HepG2 (cell line): ENCODE results near the gene CHDH. TPM values are rescaled to one million over a fixed set of nuclear protein-coding genes. Genes with fewer than 3 reads are reported as not detected.

Source experiments
- ARID4A ChIP-seq: sonication (generic); formaldehyde crosslinking; IDR thresholded peaks from 2 replicates; pipeline ENCODE4 v1.5.0; 2020; ENCODE audit warnings: mild to moderate bottlenecking, missing genetic modification reagents, borderline replicate concordance
- ESRRA ChIP-seq: sonication (generic); formaldehyde crosslinking; IDR thresholded peaks from 2 replicates; pipeline ENCODE4 v1.5.1; 2020; ENCODE audit warnings: mild to moderate bottlenecking, low read depth, missing genetic modification reagents
- HNF4A ChIP-seq: sonication (generic); formaldehyde crosslinking; IDR thresholded peaks from 2 replicates; pipeline ENCODE4 v1.4.0; 2020; ENCODE audit warnings: missing genetic modification reagents
- HNRNPH1 ChIP-seq: fragments of 200-400 bp; formaldehyde crosslinking; optimal IDR thresholded peaks from 2 replicates; pipeline ENCODE3; 2017; ENCODE audit warnings: mild to moderate bottlenecking, low read depth, low read length
- MAZ ChIP-seq, 2 experiments: sonication (generic) in 1 of 2; formaldehyde crosslinking in 1 of 2; IDR thresholded peaks; 2 replicates each; pipeline versions ENCODE4 v1.5.0 to v1.6.1; 2012 to 2020; ENCODE audit warnings: low read depth in 2 of 2, mild to moderate bottlenecking in 2 of 2, borderline replicate concordance in 1 of 2, improper control_type of control experiment in 1 of 2, low read length in 1 of 2, missing genetic modification reagents in 1 of 2, moderate library complexity in 1 of 2
- RBM39 ChIP-seq: fragments of 200-400 bp; formaldehyde crosslinking; IDR thresholded peaks from one replicate; pipeline ENCODE4 v1.6.1; 2018; ENCODE audit warnings: antibody characterized with exemption, mild to moderate bottlenecking, low read depth, low read length; ENCODE audit not compliant: poor library complexity, severe bottlenecking
- RCOR2 ChIP-seq: IDR thresholded peaks from 2 replicates; pipeline ENCODE4 v1.6.1; 2016; ENCODE audit warnings: missing biosample characterization, missing genetic modification reagents
- SKI ChIP-seq: fragments of 450-650 bp; IDR thresholded peaks from one replicate; pipeline ENCODE4 v1.6.1; 2018; ENCODE audit warnings: mild to moderate bottlenecking; ENCODE audit not compliant: partially characterized antibody
- SOX6 ChIP-seq, 2 experiments: fragments of 450-650 bp in 1 of 2; sonication (generic) in 1 of 2; formaldehyde crosslinking in 1 of 2; IDR thresholded peaks; 2 replicates each; pipeline versions ENCODE4 v1.4.0 to v1.6.1; 2017 to 2020; ENCODE audit warnings: antibody characterized with exemption in 1 of 2, mild to moderate bottlenecking in 1 of 2, missing genetic modification reagents in 1 of 2
- TBL1XR1 ChIP-seq: fragments of 150-350 bp; IDR thresholded peaks from 2 replicates; pipeline ENCODE4 v1.6.1; 2014; ENCODE audit warnings: borderline replicate concordance, low read length; ENCODE audit not compliant: partially characterized antibody
- TOPORS ChIP-seq: sonication (generic); formaldehyde crosslinking; IDR thresholded peaks from 2 replicates; pipeline ENCODE4 v1.8.0; 2023; ENCODE audit warnings: mild to moderate bottlenecking, missing genetic modification reagents
- ZBTB7A ChIP-seq: sonication (generic); formaldehyde crosslinking; IDR thresholded peaks from 2 replicates; pipeline ENCODE4 v1.8.0; 2022; ENCODE audit warnings: mild to moderate bottlenecking, missing genetic modification reagents
- ZNF609 ChIP-seq: sonication (generic); formaldehyde crosslinking; IDR thresholded peaks from 2 replicates; pipeline ENCODE4 v1.4.0; 2020; ENCODE audit warnings: mild to moderate bottlenecking, missing genetic modification reagents, borderline replicate concordance
- ZNF780A ChIP-seq: sonication (generic); formaldehyde crosslinking; IDR thresholded peaks from 2 replicates; pipeline ENCODE4 v1.8.0; 2022; ENCODE audit warnings: mild to moderate bottlenecking, missing genetic modification reagents, moderate library complexity
- polyA plus RNA-seq, 8 experiments: library from polyadenylated mRNA; depleted of rRNA in 3 of 8; stranded (reverse) in 7 of 8; unstranded in 1 of 8; fragments of >200 nt; fragmentation: Illumina TruSeq in 4 of 8; extraction: Trizol in 4 of 8; gene quantifications; 2 replicates each; pipeline versions ENCODE4 v1.2.1 to v1.2.3, GENCODE V29; 2011 to 2016; ENCODE audit warnings: low read depth in 4 of 8, missing spikeins in 1 of 8, mixed read lengths in 1 of 8; ENCODE audit not compliant: insufficient read depth in 1 of 8
- total RNA-seq, 5 experiments: library from RNA; depleted of rRNA; stranded (reverse); fragments of >200 nt; fragmentation: Illumina TruSeq; extraction: Trizol; gene quantifications; 2 replicates each; pipeline ENCODE4 v1.2.3, GENCODE V29; 2016; ENCODE audit warnings: low read depth in 1 of 5

The CHDH gene
- total and polyA plus RNA-seq, 2 of the 13 experiments (the other 11 are each of a cell fraction or from before 2014, with no cell fraction given): 28.1 to 48.9 TPM

- TF ChIP-seq ZNF609 (CRISPR knock-in tag) (peak; percentile 20; the same call in 1 of the 2 replicates), HNRNPH1 (no peak), TOPORS (CRISPR knock-in tag) (0 out of 2 replicates have a peak, but pooled peaks have one; percentile 34), ZNF780A (CRISPR knock-in tag) (no peak), SKI (peak; percentile 48), ARID4A (CRISPR knock-in tag) (peak; percentile 60; the same call in 1 of the 2 replicates), SOX6 (IDR thresholded peaks at IDR 0.05) (no peak), SOX6 (CRISPR knock-in tag; IDR thresholded peaks at IDR 0.05) (peak; percentile 61), RBM39 (no peak), ESRRA (peak; percentile 54; the same call in 1 of the 2 replicates), HNF4A (CRISPR knock-in tag) (peak; percentile 96), RCOR2 (0 out of 2 replicates have a peak, but pooled peaks have one; percentile 38), TBL1XR1 (no peak), MAZ (IDR thresholded peaks at IDR 0.05; ENCODE audit: borderline replicate concordance, low read depth, low read length) (no peak), MAZ (CRISPR knock-in tag; IDR thresholded peaks at IDR 0.05; ENCODE audit: low read depth) (no peak), ZBTB7A (CRISPR knock-in tag) (peak; percentile 73; the same call in 1 of the 2 replicates)
Observed at GRCh38 chr3:53818221-53819162, 27.7 kb downstream of the CHDH start (continued).
